Astrocyte (in vitro differentiated cells and primary cell): ENCODE measurements around the gene PEAK3. TPM values are rescaled to one million over a fixed set of nuclear protein-coding genes. Genes with fewer than 3 reads are reported as not detected.
A peak's percentile ranks its signal among the peaks of the same experiment; 100 is the strongest.

ENCODE experiments used
- DNase-seq: peaks from one replicate; pipeline ENCODE4 v3.0.0-alpha.2; 2010; ENCODE audit warnings: low read depth
- FAIRE-seq: peaks from 2 replicates; lab custom pipeline; 2011; peaks lifted over from hg19 to GRCh38; lab: Jason Lieb, UNC
- H2AFZ ChIP-seq: 2 replicates; pipeline ENCODE4 v1.6.0; 2012; ENCODE audit warnings: low read depth, low read length, inconsistent platforms
- H3K27ac ChIP-seq: 2 replicates; pipeline ENCODE4 v1.5.1; 2011; ENCODE audit warnings: low read depth, low read length, inconsistent platforms
- H3K27me3 ChIP-seq: 2 replicates; pipeline ENCODE4 v1.6.0; 2011; ENCODE audit warnings: low read length, inconsistent platforms; ENCODE audit not compliant: insufficient read depth
- H3K36me3 ChIP-seq: 2 replicates; pipeline ENCODE4 v1.5.1; 2011; ENCODE audit warnings: low read length, inconsistent platforms; ENCODE audit not compliant: insufficient read depth
- H3K4me1 ChIP-seq: 2 replicates; pipeline ENCODE4 v1.5.1; 2011; ENCODE audit warnings: low read length, inconsistent platforms; ENCODE audit not compliant: insufficient read depth
- H3K4me2 ChIP-seq: 2 replicates; pipeline ENCODE4 v1.6.0; 2012; ENCODE audit warnings: low read length, inconsistent platforms
- H3K4me3 ChIP-seq: 2 replicates; pipeline ENCODE4 v1.5.1; 2011; ENCODE audit warnings: low read depth, mild to moderate bottlenecking, low read length, inconsistent platforms; ENCODE audit not compliant: insufficient read depth
- H3K79me2 ChIP-seq: 2 replicates; pipeline ENCODE4 v1.6.0; 2012; ENCODE audit warnings: mild to moderate bottlenecking, low read length, inconsistent platforms; ENCODE audit not compliant: insufficient read depth
- H3K9ac ChIP-seq: 2 replicates; pipeline ENCODE4 v1.6.0; 2012; ENCODE audit warnings: mild to moderate bottlenecking, low read length, inconsistent platforms
- H3K9me3 ChIP-seq: 2 replicates; pipeline ENCODE4 v1.5.1; 2012; ENCODE audit warnings: low read depth, mild to moderate bottlenecking, low read length, inconsistent platforms; ENCODE audit not compliant: insufficient read depth
- H4K20me1 ChIP-seq: 2 replicates; pipeline ENCODE4 v1.6.0; 2012; ENCODE audit warnings: low read length, inconsistent platforms; ENCODE audit not compliant: insufficient read depth
- H3K27ac Mint-ChIP-seq: one replicate; pipeline ENCODE4 v1.8.0; 2021; ENCODE audit warnings: mild to moderate bottlenecking, mixed read lengths; ENCODE audit not compliant: unreplicated experiment
- H3K27me3 Mint-ChIP-seq: one replicate; pipeline ENCODE4 v1.8.0; 2021; ENCODE audit warnings: low read depth, mixed read lengths; ENCODE audit not compliant: unreplicated experiment
- H3K36me3 Mint-ChIP-seq: one replicate; pipeline ENCODE4 v1.8.0; 2021; ENCODE audit warnings: low read depth, mixed read lengths; ENCODE audit not compliant: unreplicated experiment
- H3K4me1 Mint-ChIP-seq: one replicate; pipeline ENCODE4 v1.8.0; 2021; ENCODE audit warnings: low read depth, mixed read lengths; ENCODE audit not compliant: unreplicated experiment
- H3K4me3 Mint-ChIP-seq: one replicate; pipeline ENCODE4 v1.8.0; 2021; ENCODE audit warnings: mild to moderate bottlenecking, moderate library complexity, mixed read lengths; ENCODE audit not compliant: unreplicated experiment
- H3K9me3 Mint-ChIP-seq: one replicate; pipeline ENCODE4 v1.8.0; 2021; ENCODE audit warnings: mild to moderate bottlenecking, mixed read lengths; ENCODE audit not compliant: unreplicated experiment
- CTCF ChIP-seq: IDR thresholded peaks from 2 replicates; pipeline ENCODE4 v1.5.1; 2011; ENCODE audit warnings: low read depth, mild to moderate bottlenecking, inconsistent platforms, low read length, moderate library complexity; ENCODE audit not compliant: insufficient read depth
- EZH2 ChIP-seq: IDR thresholded peaks from 2 replicates; pipeline ENCODE4 v1.6.1; 2012; ENCODE audit warnings: mild to moderate bottlenecking, low read length, inconsistent platforms; ENCODE audit not compliant: insufficient read depth
- total RNA-seq: library from RNA; stranded (reverse); gene quantifications from 2 replicates; pipeline ENCODE4 v1.2.1, GENCODE V29; 2021

PEAK3 gene
- total RNA-seq, 1 donor from 2014 or later, result 0.18 TPM

GRCh38 chr19:2237051-2237868 lies 44.7 kb downstream of the PEAK3 start:
- DNase-seq (no peak), FAIRE-seq (no peak)
- peak overlapping the region; percentile 89 for H3K27ac ChIP-seq

GRCh38 chr19:2236314-2237050 lies 45.5 kb downstream of the PEAK3 start, which contains the start of the genes PLEKHJ1 and SF3A2:
PLEKHJ1 (minus strand) TSS chr19:2236329; CDS start chr19:2236248, 81 bp downstream.
SF3A2 (plus strand) TSS chr19:2236824; CDS start chr19:2243419, 6,595 bp downstream.
- no peak for TF ChIP-seq EZH2
- TF ChIP-seq CTCF, result peak; percentile 80
- peak within 1 kb of the TSS; percentile 81 for H3K4me3 ChIP-seq
- FAIRE-seq, result no peak
- peaks cover 94% of the 10 kb centered on the region for H3K79me2 ChIP-seq
- H3K4me1 ChIP-seq, result peaks cover 68% of the 10 kb centered on the region
- H2AFZ ChIP-seq, result peak within 1 kb of the TSS; percentile 75
- Mint-ChIP-seq H3K9me3 (no peaks in the 10 kb centered on the region), H3K4me1 (peaks cover 37% of the 10 kb centered on the region), H3K4me3 (peak within 1 kb of the TSS; percentile 97), H3K36me3 (peaks cover 3% of the 10 kb centered on the region), H3K27ac (peak within 1 kb of the TSS; percentile 95), H3K27me3 (no peaks in the 10 kb centered on the region)
- no peaks in the 10 kb centered on the region for H3K9me3 ChIP-seq
- H3K9ac ChIP-seq, result peak within 1 kb of the TSS; percentile 93
- H3K27ac ChIP-seq, result peak within 1 kb of the TSS; percentile 89
- H3K36me3 ChIP-seq, result peaks cover 9% of the 10 kb centered on the region
- peaks cover 81% of the 10 kb centered on the region for H4K20me1 ChIP-seq
- H3K27me3 ChIP-seq, result no peaks in the 10 kb centered on the region
- H3K4me2 ChIP-seq, result peak within 1 kb of the TSS; percentile 93
- peak; percentile 89 for DNase-seq

More at GRCh38 chr19:2237051-2237868, 44.7 kb downstream of the PEAK3 start:
- Mint-ChIP-seq H3K27me3 (no peaks in the 10 kb centered on the region), H3K4me1 (peaks cover 41% of the 10 kb centered on the region), H3K27ac (peak overlapping the region; percentile 86), H3K9me3 (no peaks in the 10 kb centered on the region), H3K4me3 (peak overlapping the region; percentile 95), H3K36me3 (peaks cover 5% of the 10 kb centered on the region)
- H4K20me1 ChIP-seq, result peaks cover 81% of the 10 kb centered on the region
- peak overlapping the region; percentile 93 for H3K4me2 ChIP-seq
- H3K9me3 ChIP-seq, result no peaks in the 10 kb centered on the region
- peak overlapping the region; percentile 72 for H2AFZ ChIP-seq
- no peaks in the 10 kb centered on the region for H3K27me3 ChIP-seq
- peak overlapping the region; percentile 81 for H3K4me3 ChIP-seq
- H3K79me2 ChIP-seq, result peaks cover 96% of the 10 kb centered on the region
- peak overlapping the region; percentile 93 for H3K9ac ChIP-seq
- H3K4me1 ChIP-seq, result peaks cover 66% of the 10 kb centered on the region
- no peak for TF ChIP-seq CTCF
- peaks cover 9% of the 10 kb centered on the region for H3K36me3 ChIP-seq
